Prostate gland (tissue), 2 donors: Measurements from ENCODE around the gene RASSF5. TPM values are rescaled to one million over a fixed set of nuclear protein-coding genes. Genes with fewer than 3 reads are reported as not detected.

Experiments
- DNase-seq: peaks from one replicate; pipeline ENCODE4 v3.0.0-alpha.2; 2019; ENCODE audit warnings: low spot score
- H3K27ac ChIP-seq, 2 donors: fragments of 200-600 bp; sonication (generic); 2 replicates each; pipeline ENCODE4 v1.5.1; 2017 to 2019
- H3K27me3 ChIP-seq: fragments of 200-600 bp; sonication (generic); replicated peaks from 2 replicates; pipeline ENCODE4 v1.5.1; 2019; ENCODE audit not compliant: insufficient read depth
- H3K36me3 ChIP-seq, 2 donors: fragments of 200-600 bp; sonication (generic); 1 replicate in 1 of 2; 2 replicates in 1 of 2; pipeline versions ENCODE4 v1.5.1 to v1.8.1; 2017 to 2019
- H3K4me1 ChIP-seq: fragments of 200-600 bp; sonication (generic); replicated peaks from 2 replicates; pipeline ENCODE4 v1.5.1; 2019
- H3K4me3 ChIP-seq, 2 donors: fragments of 200-600 bp; sonication (generic); 2 replicates each; pipeline ENCODE4 v1.5.1; 2017 to 2019
- H3K9me3 ChIP-seq: fragments of 200-600 bp; sonication (generic); 2 replicates; pipeline ENCODE4 v1.5.1; 2017
- CTCF ChIP-seq, 4 experiments: fragments of 200-600 bp in 2 of 4; fragments of 450-650 bp in 2 of 4; sonication (generic) in 2 of 4; IDR thresholded peaks; 1 replicate in 3 of 4; 2 replicates in 1 of 4; pipeline ENCODE4 v1.5.1; 2016 to 2019; ENCODE audit warnings: antibody characterized with exemption in 4 of 4, mild to moderate bottlenecking in 2 of 4, moderate library complexity in 2 of 4
- POLR2A ChIP-seq: fragments of 450-650 bp; IDR thresholded peaks from one replicate; pipeline ENCODE4 v1.6.1; 2016; ENCODE audit warnings: antibody characterized with exemption, mild to moderate bottlenecking
- POLR2AphosphoS5 ChIP-seq: sonication (generic); formaldehyde crosslinking; IDR thresholded peaks from one replicate; pipeline ENCODE4 v1.6.1; 2017; ENCODE audit warnings: antibody characterized with exemption
- WGBS: methylation state at CpG from one replicate; pipeline ENCODE4 v1.1.5; 2018; 5-methylcytosine and 5-hydroxymethylcytosine counted together
- intact Hi-C: fragments of 100-400 bp; cut with DNase I; formaldehyde crosslinking; loops from one replicate; pipeline ENCODE4 v1.14.2; 2022
- total RNA-seq, 2 donors: library from RNA; depleted of rRNA; stranded (reverse); fragments of >200 nt; gene quantifications; one replicate each; pipeline ENCODE4 v1.1.0, GENCODE V29; 2016

Gene RASSF5
- total RNA-seq, 2 donors from 2014 or later, result 22.2 to 42.5 TPM

DNA sequence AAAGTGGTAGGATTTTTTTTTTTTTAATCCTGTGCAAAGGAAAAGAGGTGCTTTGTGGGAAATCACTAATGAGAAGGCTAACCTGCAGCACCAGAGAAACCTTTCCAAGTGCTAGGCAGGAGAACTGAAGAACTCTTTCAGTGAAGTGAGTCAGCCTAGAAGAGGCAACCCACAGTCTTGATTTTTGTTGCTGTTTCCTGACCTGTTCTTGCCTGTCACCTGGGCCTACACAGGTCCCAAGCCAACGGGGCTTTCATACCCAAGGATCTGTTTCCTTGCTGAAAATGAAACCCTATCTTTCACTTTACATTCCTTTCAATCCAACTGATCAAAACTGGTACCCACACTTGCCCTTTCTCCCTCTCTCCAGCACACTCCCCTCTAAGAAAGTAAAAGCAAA, 44.2 kb upstream of the RASSF5 start:
- Histone ChIP-seq H3K27ac (no peak overlapping the region), H3K27me3 (no peaks in the 10 kb centered on the region), H3K4me3 (no peak overlapping the region), H3K9me3 (no peaks in the 10 kb centered on the region), H3K4me1 (no peaks in the 10 kb centered on the region), H3K36me3 (no peaks in the 10 kb centered on the region)
- 43% methylated on average over 1 of the region's 1 CpG for whole genome bisulfite sequencing
- no peak for DNase-seq
- TF ChIP-seq POLR2AphosphoS5, result no peak
- no peak for TF ChIP-seq POLR2A
- no peak for TF ChIP-seq CTCF (IDR thresholded peaks at IDR 0.05)
- intact Hi-C loops, result no loop called here

DNA sequence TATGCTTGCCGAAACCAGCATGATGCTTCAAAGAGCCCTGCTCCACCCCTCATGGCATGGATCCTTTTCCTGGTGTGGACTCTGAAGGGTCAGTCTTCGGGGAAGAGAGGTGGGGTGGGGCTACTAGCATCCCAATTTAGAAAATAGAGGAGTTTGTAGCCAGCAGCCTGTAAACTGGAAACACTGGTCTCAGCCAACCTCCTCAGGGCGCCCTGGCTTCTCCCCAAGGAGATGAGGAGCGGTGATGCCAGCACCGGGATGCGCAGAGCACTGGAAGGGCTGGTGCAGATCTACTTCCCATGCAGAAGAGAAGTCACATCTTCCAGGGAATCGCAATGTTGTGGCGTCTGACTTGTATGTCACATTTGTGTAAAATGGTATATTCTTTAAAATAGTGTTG, 43.4 kb upstream of the RASSF5 start:
- Histone ChIP-seq H3K36me3 (no peaks in the 10 kb centered on the region), H3K27ac (no peak overlapping the region), H3K4me1 (no peaks in the 10 kb centered on the region), H3K27me3 (no peaks in the 10 kb centered on the region), H3K9me3 (no peaks in the 10 kb centered on the region), H3K4me3 (no peak overlapping the region)
- TF ChIP-seq CTCF (IDR thresholded peaks at IDR 0.05), result no peak
- TF ChIP-seq POLR2A, result no peak
- TF ChIP-seq POLR2AphosphoS5, result no peak
- WGBS, result 84% methylated on average over 8 of the region's 8 CpGs
- DNase-seq, result no peak
- intact Hi-C loops, result no loop called here

- no peak overlapping the region for H3K27ac ChIP-seq
- DNase-seq, result no peak
Measured at GRCh38 chr1:206464456-206464964, 42.8 kb upstream of the RASSF5 start.

GRCh38 chr1:206465951-206466350, 41.4 kb upstream of the RASSF5 start:
- no peak overlapping the region for H3K27ac ChIP-seq
- no peak for TF ChIP-seq POLR2AphosphoS5
- no peak for TF ChIP-seq CTCF (IDR thresholded peaks at IDR 0.05)
- TF ChIP-seq POLR2A, result no peak
- peaks cover 7% of the 10 kb centered on the region for H3K4me1 ChIP-seq
- intact Hi-C loops, result no loop called here
- H3K27me3 ChIP-seq, result no peaks in the 10 kb centered on the region
- H3K4me3 ChIP-seq, result no peak overlapping the region
- H3K36me3 ChIP-seq, result no peaks in the 10 kb centered on the region
- no peak for DNase-seq
- 80% methylated on average over 2 of the region's 2 CpGs for WGBS
- no peaks in the 10 kb centered on the region for H3K9me3 ChIP-seq

More at GRCh38 chr1:206464456-206464964, 42.8 kb upstream of the RASSF5 start:
- H3K9me3 ChIP-seq, result no peaks in the 10 kb centered on the region
- H3K36me3 ChIP-seq, result no peaks in the 10 kb centered on the region
- no peak for TF ChIP-seq POLR2AphosphoS5
- TF ChIP-seq POLR2A, result no peak
- no peak for TF ChIP-seq CTCF (IDR thresholded peaks at IDR 0.05)
- H3K27me3 ChIP-seq, result no peaks in the 10 kb centered on the region
- no peak overlapping the region for H3K4me3 ChIP-seq
- WGBS, result 71% methylated on average over 4 of the region's 4 CpGs
- intact Hi-C loops, result no loop called here
- H3K4me1 ChIP-seq, result peaks cover under 1% of the 10 kb centered on the region

- Histone ChIP-seq H3K27me3 (no peaks in the 10 kb centered on the region), H3K36me3 (no peaks in the 10 kb centered on the region), H3K9me3 (no peaks in the 10 kb centered on the region), H3K4me3 (no peak overlapping the region), H3K27ac (no peak overlapping the region), H3K4me1 (peaks cover 7% of the 10 kb centered on the region)
- 51% methylated on average over 15 of the region's 15 CpGs for WGBS
- TF ChIP-seq POLR2A (no peak), POLR2AphosphoS5 (no peak), CTCF (IDR thresholded peaks at IDR 0.05) (no peak)
- intact Hi-C loops, result no loop called here
- no peak for DNase-seq
Measured at GRCh38 chr1:206466840-206467649, 40.3 kb upstream of the RASSF5 start.
